ENCODE results near the gene OR2Y1. TPM values are rescaled to one million over a fixed set of nuclear protein-coding genes. Genes with fewer than 3 reads are reported as not detected.
"Not testable (repeated sequence)": the region's sequence is repeated elsewhere in the genome, so short reads cannot be mapped to it uniquely, and the experiment has no call there.

The OR2Y1 gene
- total and polyA plus RNA-seq, 9 donors = not detected

- 60% methylated on average over 1 of the region's 2 CpGs for WGBS (ENCODE audit: insufficient coverage)
- no peak for DNase-seq
- H3K27ac ChIP-seq (ENCODE audit: low read length) = no peak overlapping the region
- H3K4me3 ChIP-seq (ENCODE audit: low read length) = no peak overlapping the region
- peaks cover 28% of the 10 kb centered on the region for H3K4me1 ChIP-seq (ENCODE audit: control insufficient read depth, insufficient read depth, low read length)
- H3K27me3 ChIP-seq (ENCODE audit: control insufficient read depth, insufficient read depth, low read length) = no peaks in the 10 kb centered on the region
- no peaks in the 10 kb centered on the region for H3K9me3 ChIP-seq (replicated peaks; ENCODE audit: control insufficient read depth, low read depth, low read length)
- no peaks in the 10 kb centered on the region for H3K36me3 ChIP-seq (ENCODE audit: control insufficient read depth, insufficient read depth, low read length)
Measured at GRCh38 chr5:180782748-180783147, 42.9 kb upstream of the OR2Y1 start.

DNA sequence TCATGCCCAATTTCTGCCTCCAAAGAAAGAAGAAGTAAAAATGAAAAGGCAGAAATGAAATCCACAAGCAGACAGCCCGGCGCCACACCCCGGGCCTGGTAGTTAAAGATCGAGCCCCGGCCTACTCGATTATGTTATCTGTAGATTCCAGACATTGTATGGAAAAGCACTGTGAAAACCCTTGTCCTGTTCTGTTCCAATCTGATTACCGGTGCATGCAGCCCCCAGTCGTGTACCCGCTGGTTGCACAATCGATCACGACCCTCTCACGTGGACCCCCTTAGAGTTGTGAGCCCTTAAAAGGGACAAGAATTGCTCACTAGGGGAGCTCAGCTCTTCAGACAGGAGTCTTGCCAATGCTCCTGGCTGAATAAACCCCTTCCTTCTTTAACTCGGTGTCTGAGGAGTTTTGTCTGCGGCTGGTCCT is 42.1 kb upstream of the OR2Y1 start:
- 98% methylated on average over 12 of the region's 14 CpGs for WGBS (ENCODE audit: insufficient coverage)
- H3K4me1 ChIP-seq (ENCODE audit: control insufficient read depth, insufficient read depth, low read length) = peaks cover 20% of the 10 kb centered on the region

GRCh38 chr5:180779985-180780610 is 40.2 kb upstream of the OR2Y1 start:
- Histone ChIP-seq H3K27ac (ENCODE audit: low read length) (no peak overlapping the region), H3K36me3 (ENCODE audit: control insufficient read depth, insufficient read depth, low read length) (no peaks in the 10 kb centered on the region), H3K4me1 (ENCODE audit: control insufficient read depth, insufficient read depth, low read length) (peaks cover 1% of the 10 kb centered on the region), H3K4me3 (ENCODE audit: low read length) (no peak overlapping the region), H3K27me3 (ENCODE audit: control insufficient read depth, insufficient read depth, low read length) (peaks cover 3% of the 10 kb centered on the region), H3K9me3 (replicated peaks; ENCODE audit: control insufficient read depth, low read depth, low read length) (no peaks in the 10 kb centered on the region)
- DNase-seq = no peak
- WGBS (ENCODE audit: insufficient coverage) = 75% methylated on average over 7 of the region's 10 CpGs

More for the DNA sequence above, 42.1 kb upstream of the OR2Y1 start:
- H3K27ac ChIP-seq (ENCODE audit: low read length); H3K36me3 ChIP-seq (ENCODE audit: control insufficient read depth, insufficient read depth, low read length); DNase-seq; H3K9me3 ChIP-seq (replicated peaks; ENCODE audit: control insufficient read depth, low read depth, low read length); H3K27me3 ChIP-seq (ENCODE audit: control insufficient read depth, insufficient read depth, low read length); H3K4me3 ChIP-seq (ENCODE audit: low read length): not testable (repeated sequence)

DNA sequence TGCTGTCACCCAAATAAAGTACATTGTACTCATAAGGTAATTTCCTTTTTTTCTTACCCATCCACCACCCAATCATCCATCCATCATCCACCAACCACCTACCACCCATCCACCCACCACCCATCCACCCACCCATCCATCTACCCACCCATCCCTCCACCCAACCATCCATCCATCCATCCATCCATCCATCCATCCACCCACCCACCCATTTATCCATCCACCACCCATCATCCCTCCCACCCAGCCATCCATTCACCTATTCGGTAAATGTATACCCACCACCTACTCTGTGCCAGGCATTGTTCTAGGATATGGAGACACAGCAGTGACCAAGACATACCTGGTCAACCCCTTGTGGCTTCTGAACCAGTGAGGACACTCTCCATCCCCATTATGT is 37.6 kb upstream of the OR2Y1 start:
- no peak for DNase-seq
- H3K4me3 ChIP-seq (ENCODE audit: low read length) = no peak overlapping the region
- no peaks in the 10 kb centered on the region for H3K4me1 ChIP-seq (ENCODE audit: control insufficient read depth, insufficient read depth, low read length)
- H3K27ac ChIP-seq (ENCODE audit: low read length) = no peak overlapping the region
- no peaks in the 10 kb centered on the region for H3K36me3 ChIP-seq (ENCODE audit: control insufficient read depth, insufficient read depth, low read length)
- H3K9me3 ChIP-seq (replicated peaks; ENCODE audit: control insufficient read depth, low read depth, low read length) = no peaks in the 10 kb centered on the region
- peaks cover 3% of the 10 kb centered on the region for H3K27me3 ChIP-seq (ENCODE audit: control insufficient read depth, insufficient read depth, low read length)
- WGBS (ENCODE audit: insufficient coverage) = 94% methylated on average over 1 of the region's 1 CpG

- H3K27me3 ChIP-seq (ENCODE audit: control insufficient read depth, insufficient read depth, low read length) = peaks cover 3% of the 10 kb centered on the region
- no peaks in the 10 kb centered on the region for H3K36me3 ChIP-seq (ENCODE audit: control insufficient read depth, insufficient read depth, low read length)
- WGBS (ENCODE audit: insufficient coverage) = no CpG with 5 or more reads among the region's 1 CpG
- peaks cover 6% of the 10 kb centered on the region for H3K9me3 ChIP-seq (replicated peaks; ENCODE audit: control insufficient read depth, low read depth, low read length)
- H3K4me3 ChIP-seq (ENCODE audit: low read length) = no peak overlapping the region
- no peak overlapping the region for H3K27ac ChIP-seq (ENCODE audit: low read length)
- H3K4me1 ChIP-seq (ENCODE audit: control insufficient read depth, insufficient read depth, low read length) = no peaks in the 10 kb centered on the region
- no peak for DNase-seq
Measured at GRCh38 chr5:180776376-180776775, 36.5 kb upstream of the OR2Y1 start.

DNA sequence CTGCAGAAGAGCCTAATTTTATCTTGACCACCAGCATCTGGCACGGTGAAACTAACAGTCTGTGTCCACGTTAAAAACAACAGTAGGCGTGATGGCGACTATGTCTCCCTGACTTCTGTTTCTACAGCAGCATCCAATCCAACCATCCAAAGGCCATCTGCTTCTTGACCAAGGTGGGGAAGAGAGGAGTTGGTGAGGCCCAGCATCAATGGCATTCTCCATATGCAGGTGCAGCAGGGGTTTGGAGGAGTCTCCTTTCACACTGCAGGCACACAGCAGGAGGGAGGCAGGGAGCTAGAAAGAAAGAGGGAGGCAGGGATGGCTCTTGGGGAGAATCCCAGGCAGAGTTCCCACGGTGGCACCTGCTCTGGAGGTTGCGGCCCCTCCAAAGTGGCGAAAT is 35.8 kb upstream of the OR2Y1 start:
- no peaks in the 10 kb centered on the region for H3K4me1 ChIP-seq (ENCODE audit: control insufficient read depth, insufficient read depth, low read length)
- no peak overlapping the region for H3K4me3 ChIP-seq (ENCODE audit: low read length)
- no peaks in the 10 kb centered on the region for H3K36me3 ChIP-seq (ENCODE audit: control insufficient read depth, insufficient read depth, low read length)
- peaks cover 3% of the 10 kb centered on the region for H3K27me3 ChIP-seq (ENCODE audit: control insufficient read depth, insufficient read depth, low read length)
- DNase-seq = no peak
- 75% methylated on average over 3 of the region's 7 CpGs for WGBS (ENCODE audit: insufficient coverage)
- H3K9me3 ChIP-seq (replicated peaks; ENCODE audit: control insufficient read depth, low read depth, low read length) = peaks cover 6% of the 10 kb centered on the region
- H3K27ac ChIP-seq (ENCODE audit: low read length) = no peak overlapping the region

DNA sequence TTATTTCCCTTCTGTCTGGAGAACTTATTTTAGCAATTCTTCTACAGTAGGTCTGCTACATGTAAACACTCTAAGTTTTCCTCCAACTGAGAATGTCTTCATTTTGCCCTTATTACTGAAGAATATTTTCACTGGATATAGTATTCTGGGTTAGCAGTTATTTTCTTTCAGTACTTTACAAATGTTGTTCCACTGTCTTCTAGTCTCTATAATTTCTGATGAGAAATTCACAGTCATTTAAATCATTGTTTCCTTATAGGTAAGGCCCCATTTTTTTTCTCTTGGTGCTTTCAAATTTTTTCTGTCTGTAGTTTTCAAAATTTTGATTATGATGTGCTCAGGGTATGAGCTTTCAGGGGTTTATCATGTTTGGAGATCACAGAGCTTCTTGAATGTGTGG is 32.0 kb upstream of the OR2Y1 start:
- Histone ChIP-seq H3K4me1 (ENCODE audit: control insufficient read depth, insufficient read depth, low read length) (no peaks in the 10 kb centered on the region), H3K27ac (ENCODE audit: low read length) (no peak overlapping the region), H3K4me3 (ENCODE audit: low read length) (no peak overlapping the region), H3K9me3 (replicated peaks; ENCODE audit: control insufficient read depth, low read depth, low read length) (peaks cover 10% of the 10 kb centered on the region), H3K27me3 (ENCODE audit: control insufficient read depth, insufficient read depth, low read length) (peaks cover 3% of the 10 kb centered on the region), H3K36me3 (ENCODE audit: control insufficient read depth, insufficient read depth, low read length) (no peaks in the 10 kb centered on the region)
- DNase-seq = no peak

DNA sequence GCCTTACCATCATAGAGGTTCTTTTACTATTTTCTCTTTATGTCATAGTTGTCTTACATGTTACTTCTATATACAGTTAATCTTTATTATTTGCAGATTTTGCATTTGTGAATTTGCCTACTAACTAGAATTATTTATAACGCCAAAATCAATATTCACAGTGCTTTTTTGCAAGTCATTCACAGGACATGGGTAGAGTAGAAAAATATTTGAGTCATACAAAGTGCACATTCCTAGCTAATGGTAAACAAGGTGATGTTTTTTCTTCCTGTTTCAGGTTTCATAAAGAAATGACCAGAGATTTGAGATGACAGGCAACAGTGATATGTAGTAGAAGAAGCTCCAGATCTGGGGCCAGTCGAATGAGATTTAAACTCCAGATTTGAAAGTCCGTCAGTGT is 30.0 kb upstream of the OR2Y1 start:
- no peaks in the 10 kb centered on the region for H3K36me3 ChIP-seq (ENCODE audit: control insufficient read depth, insufficient read depth, low read length)
- H3K4me1 ChIP-seq (ENCODE audit: control insufficient read depth, insufficient read depth, low read length) = no peaks in the 10 kb centered on the region
- DNase-seq = no peak
- H3K9me3 ChIP-seq (replicated peaks; ENCODE audit: control insufficient read depth, low read depth, low read length) = peaks cover 10% of the 10 kb centered on the region
- no peak overlapping the region for H3K4me3 ChIP-seq (ENCODE audit: low read length)
- WGBS (ENCODE audit: insufficient coverage) = no CpG with 5 or more reads among the region's 3 CpGs
- H3K27me3 ChIP-seq (ENCODE audit: control insufficient read depth, insufficient read depth, low read length) = no peaks in the 10 kb centered on the region
- H3K27ac ChIP-seq (ENCODE audit: low read length) = no peak overlapping the region

DNA sequence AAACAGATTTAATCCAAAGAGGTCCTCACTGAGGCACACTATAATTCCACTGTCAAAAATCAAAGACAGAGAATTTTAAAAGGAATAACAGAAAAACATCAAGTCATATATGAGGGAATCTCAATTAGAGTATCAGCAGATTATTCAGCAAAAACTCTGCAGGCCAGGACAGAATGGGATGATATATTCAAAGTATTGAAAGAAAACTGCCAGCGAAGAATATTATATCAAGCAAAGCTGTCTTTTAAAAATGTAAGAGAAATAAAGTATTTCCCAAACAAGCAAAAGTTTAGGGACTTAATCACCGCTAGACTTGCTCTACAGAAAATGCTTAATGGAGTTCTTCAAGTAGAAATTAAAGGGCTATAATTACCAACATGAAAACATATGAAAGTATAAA is 15.7 kb upstream of the OR2Y1 start:
- H3K9me3 ChIP-seq (replicated peaks; ENCODE audit: control insufficient read depth, low read depth, low read length) = peaks cover 4% of the 10 kb centered on the region
- no peaks in the 10 kb centered on the region for H3K4me1 ChIP-seq (ENCODE audit: control insufficient read depth, insufficient read depth, low read length)
- H3K27me3 ChIP-seq (ENCODE audit: control insufficient read depth, insufficient read depth, low read length) = no peaks in the 10 kb centered on the region
- no CpG with 5 or more reads among the region's 2 CpGs for WGBS (ENCODE audit: insufficient coverage)
- no peak overlapping the region for H3K27ac ChIP-seq (ENCODE audit: low read length)
- DNase-seq = no peak
- no peak overlapping the region for H3K4me3 ChIP-seq (ENCODE audit: low read length)
- H3K36me3 ChIP-seq (ENCODE audit: control insufficient read depth, insufficient read depth, low read length) = no peaks in the 10 kb centered on the region

- Histone ChIP-seq H3K36me3 (ENCODE audit: control insufficient read depth, insufficient read depth, low read length) (no peaks in the 10 kb centered on the region), H3K27ac (ENCODE audit: low read length) (no peak overlapping the region), H3K4me3 (ENCODE audit: low read length) (no peak overlapping the region), H3K9me3 (replicated peaks; ENCODE audit: control insufficient read depth, low read depth, low read length) (no peaks in the 10 kb centered on the region), H3K27me3 (ENCODE audit: control insufficient read depth, insufficient read depth, low read length) (peaks cover 7% of the 10 kb centered on the region), H3K4me1 (ENCODE audit: control insufficient read depth, insufficient read depth, low read length) (no peaks in the 10 kb centered on the region)
- WGBS (ENCODE audit: insufficient coverage) = 76% methylated on average over 5 of the region's 5 CpGs
- no peak for DNase-seq
Measured at GRCh38 chr5:180744253-180744652, 4.4 kb upstream of the OR2Y1 start.

DNA sequence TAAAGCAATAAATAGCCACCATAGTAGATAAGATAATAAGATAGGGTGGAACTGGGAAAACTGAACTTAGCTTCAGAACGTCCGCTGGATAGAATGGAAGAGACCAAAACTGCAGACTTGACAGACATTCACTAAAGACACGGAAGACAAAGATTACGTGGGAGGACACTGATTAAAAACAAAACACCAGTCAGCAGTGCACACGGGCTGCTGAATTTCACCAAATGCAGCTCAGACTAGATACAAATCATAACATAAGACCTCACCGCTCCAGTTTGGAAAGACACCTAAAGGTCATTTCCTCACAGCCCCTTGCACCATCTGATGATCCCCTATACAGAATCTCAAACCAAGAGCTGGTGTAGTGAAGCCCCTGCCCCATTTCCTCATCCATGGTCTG is 2.9 kb upstream of the OR2Y1 start:
- Histone ChIP-seq H3K4me3 (ENCODE audit: low read length) (no peak overlapping the region), H3K4me1 (ENCODE audit: control insufficient read depth, insufficient read depth, low read length) (no peaks in the 10 kb centered on the region), H3K27ac (ENCODE audit: low read length) (no peak overlapping the region), H3K36me3 (ENCODE audit: control insufficient read depth, insufficient read depth, low read length) (no peaks in the 10 kb centered on the region), H3K9me3 (replicated peaks; ENCODE audit: control insufficient read depth, low read depth, low read length) (no peaks in the 10 kb centered on the region), H3K27me3 (ENCODE audit: control insufficient read depth, insufficient read depth, low read length) (peaks cover 7% of the 10 kb centered on the region)
- DNase-seq = no peak
- WGBS (ENCODE audit: insufficient coverage) = 62% methylated on average over 2 of the region's 6 CpGs
